Skeletal muscle satellite cell (primary cell): ENCODE measurements around the gene BICDL1.
"Not testable (repeated sequence)": the region's sequence is repeated elsewhere in the genome, so short reads cannot be mapped to it uniquely, and the experiment has no call there.

Experiments used
- H3K27me3 ChIP-seq: 2 replicates; pipeline ENCODE4 v1.7.0; 2013; ENCODE audit warnings: low read length; ENCODE audit not compliant: control insufficient read depth, insufficient read depth
- H3K36me3 ChIP-seq: 2 replicates; pipeline ENCODE4 v1.7.0; 2013; ENCODE audit warnings: mild to moderate bottlenecking, control low read depth, low read length; ENCODE audit not compliant: insufficient read depth
- H3K4me1 ChIP-seq: 2 replicates; pipeline ENCODE4 v1.7.0; 2013; ENCODE audit warnings: low read length; ENCODE audit not compliant: control insufficient read depth, insufficient read depth
- H3K4me2 ChIP-seq: 2 replicates; pipeline ENCODE4 v1.7.0; 2013; ENCODE audit warnings: mild to moderate bottlenecking, low read length
- H3K4me3 ChIP-seq: 2 replicates; pipeline ENCODE4 v1.7.0; 2013; ENCODE audit warnings: low read length
- H3K9ac ChIP-seq: 2 replicates; pipeline ENCODE4 v1.7.0; 2013; ENCODE audit warnings: mild to moderate bottlenecking, low read depth, low read length, moderate library complexity
- H3K9me3 ChIP-seq: replicated peaks from 2 replicates; pipeline ENCODE4 v1.7.0; 2013; ENCODE audit warnings: mild to moderate bottlenecking, control low read depth, low read length

Gene BICDL1

DNA sequence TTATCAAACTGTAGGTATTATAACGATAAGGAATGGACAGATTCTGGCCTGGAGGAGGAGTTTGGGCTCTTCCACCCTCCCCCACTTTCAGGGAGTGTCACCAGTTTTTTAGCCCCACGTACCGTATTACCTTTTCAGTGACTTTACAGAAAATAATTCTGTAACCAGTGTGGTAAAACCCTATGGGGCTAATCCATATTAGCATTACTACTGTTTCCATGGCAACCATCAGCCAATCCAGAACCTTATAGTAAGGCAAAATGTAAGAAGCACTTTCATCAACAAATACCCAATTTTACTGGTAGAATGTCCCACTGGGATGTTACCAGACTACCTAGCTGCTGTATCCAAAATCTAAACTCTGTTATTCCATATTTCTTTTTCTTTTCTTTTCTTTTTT lies 50.7 kb downstream of the BICDL1 start:
- H3K9me3 ChIP-seq = no peaks in the 10 kb centered on the region
- peaks cover 59% of the 10 kb centered on the region for H3K27me3 ChIP-seq
- H3K4me3 ChIP-seq = no peak overlapping the region
- no peaks in the 10 kb centered on the region for H3K36me3 ChIP-seq
- H3K9ac ChIP-seq = no peak overlapping the region
- no peaks in the 10 kb centered on the region for H3K4me1 ChIP-seq
- no peak overlapping the region for H3K4me2 ChIP-seq

DNA sequence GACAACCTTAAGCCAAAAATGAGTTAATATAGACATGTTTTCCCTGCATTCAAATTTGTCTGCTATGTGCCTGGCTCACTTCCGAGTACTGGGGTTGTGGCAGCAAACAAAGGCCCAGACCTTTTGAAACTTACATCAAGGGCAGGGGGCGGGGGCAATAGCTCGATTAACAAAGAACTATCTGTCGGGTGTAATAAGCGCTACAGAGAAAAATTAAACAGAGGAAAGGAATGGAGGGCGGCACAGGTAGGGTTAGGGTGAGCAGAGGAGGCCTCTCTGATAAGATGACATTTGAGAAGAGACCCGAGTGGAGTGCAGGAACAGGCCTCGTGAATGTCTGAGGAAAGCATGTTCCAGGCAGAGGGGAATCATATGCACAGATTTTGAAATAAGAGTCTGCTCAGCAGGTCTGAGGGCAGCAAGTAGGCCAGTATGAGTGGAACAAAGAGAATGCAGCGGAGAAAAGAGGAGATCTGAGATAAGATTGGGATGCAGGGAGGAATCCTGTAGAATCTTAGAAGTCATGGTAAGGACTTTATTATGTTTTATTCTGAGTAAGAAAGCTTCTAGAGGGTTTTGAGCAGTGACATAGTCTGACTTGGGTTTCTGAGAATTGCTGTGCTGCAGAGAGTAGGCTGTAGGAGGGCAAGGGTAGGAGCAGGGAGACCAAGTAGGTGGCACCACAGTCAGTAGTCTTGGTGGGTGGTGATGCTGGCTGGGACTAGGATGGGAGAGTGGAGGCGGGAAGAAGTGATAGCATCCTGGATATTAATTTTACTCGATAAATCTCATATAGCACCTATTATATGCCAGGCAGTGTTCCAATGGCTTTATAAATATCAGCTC lies 52.6 kb downstream of the BICDL1 start:
- H3K4me3 ChIP-seq = no peak overlapping the region
- no peak overlapping the region for H3K9ac ChIP-seq
- no peaks in the 10 kb centered on the region for H3K9me3 ChIP-seq
- no peaks in the 10 kb centered on the region for H3K36me3 ChIP-seq
- peaks cover 50% of the 10 kb centered on the region for H3K27me3 ChIP-seq
- no peak overlapping the region for H3K4me2 ChIP-seq
- no peaks in the 10 kb centered on the region for H3K4me1 ChIP-seq

DNA sequence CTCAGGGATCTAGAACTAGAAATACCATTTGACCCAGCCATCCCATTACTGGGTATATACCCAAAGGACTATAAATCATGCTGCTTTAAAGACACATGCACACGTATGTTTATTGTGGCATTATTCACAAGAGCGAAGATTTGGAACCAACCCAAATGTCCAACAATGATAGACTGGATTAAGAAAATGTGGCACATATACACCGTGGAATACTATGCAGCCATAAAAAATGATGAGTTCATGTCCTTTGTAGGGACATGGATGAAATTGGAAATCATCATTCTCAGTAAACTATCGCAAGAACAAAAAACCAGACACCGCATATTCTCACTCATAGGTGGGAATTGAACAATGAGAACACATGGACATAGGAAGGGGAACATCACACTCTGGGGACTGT lies 56.3 kb downstream of the BICDL1 start:
- H3K4me3 ChIP-seq, H3K4me2 ChIP-seq, H3K4me1 ChIP-seq, H3K9ac ChIP-seq, H3K36me3 ChIP-seq, H3K9me3 ChIP-seq: not testable (repeated sequence)
- H3K27me3 ChIP-seq = peaks cover 53% of the 10 kb centered on the region

DNA sequence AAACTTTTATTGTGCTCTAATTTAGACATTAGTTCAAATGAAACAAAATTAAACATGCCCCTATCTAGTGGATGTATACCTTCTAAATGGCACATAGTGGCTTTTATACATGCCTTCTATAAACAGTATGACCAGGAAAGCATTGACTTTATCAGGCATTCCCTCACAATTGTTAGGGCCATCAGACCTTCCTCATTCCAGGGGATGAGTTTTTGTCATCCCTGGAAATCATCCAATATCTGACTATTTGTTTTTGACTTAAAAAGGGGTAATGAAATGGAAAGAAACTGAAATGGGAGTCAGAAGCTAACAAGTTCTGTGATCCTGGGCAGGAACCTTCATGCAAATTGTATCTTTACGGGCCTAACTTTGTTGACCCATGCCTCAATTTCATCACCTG lies 58.0 kb downstream of the BICDL1 start:
- H3K4me3 ChIP-seq = no peak overlapping the region
- no peaks in the 10 kb centered on the region for H3K9me3 ChIP-seq
- H3K4me2 ChIP-seq = no peak overlapping the region
- no peaks in the 10 kb centered on the region for H3K36me3 ChIP-seq
- no peaks in the 10 kb centered on the region for H3K4me1 ChIP-seq
- H3K9ac ChIP-seq = no peak overlapping the region
- H3K27me3 ChIP-seq = peaks cover 44% of the 10 kb centered on the region

DNA sequence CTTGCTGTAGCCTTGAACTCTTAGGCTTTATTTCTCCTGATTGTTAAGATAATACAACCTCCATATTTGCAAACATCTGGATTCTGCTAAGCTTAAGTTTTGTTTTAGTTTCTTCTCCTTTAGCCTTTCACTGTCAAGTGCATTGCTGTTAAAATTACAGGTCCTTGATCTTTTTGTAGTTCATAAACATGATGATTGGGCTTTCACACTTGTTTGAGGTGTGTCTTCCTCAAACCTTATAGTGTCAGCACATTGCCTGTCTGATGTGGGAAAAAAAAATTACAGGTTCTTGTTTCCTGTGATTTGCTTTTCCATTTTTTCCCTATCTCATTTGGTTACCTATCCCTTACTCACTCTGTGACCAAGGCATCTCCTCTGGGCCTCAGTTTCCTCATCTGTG lies 59.2 kb downstream of the BICDL1 start:
- no peaks in the 10 kb centered on the region for H3K9me3 ChIP-seq
- H3K4me1 ChIP-seq = no peaks in the 10 kb centered on the region
- no peak overlapping the region for H3K4me2 ChIP-seq
- H3K9ac ChIP-seq = no peak overlapping the region
- H3K27me3 ChIP-seq = peaks cover 35% of the 10 kb centered on the region
- H3K4me3 ChIP-seq = no peak overlapping the region
- H3K36me3 ChIP-seq = no peaks in the 10 kb centered on the region

DNA sequence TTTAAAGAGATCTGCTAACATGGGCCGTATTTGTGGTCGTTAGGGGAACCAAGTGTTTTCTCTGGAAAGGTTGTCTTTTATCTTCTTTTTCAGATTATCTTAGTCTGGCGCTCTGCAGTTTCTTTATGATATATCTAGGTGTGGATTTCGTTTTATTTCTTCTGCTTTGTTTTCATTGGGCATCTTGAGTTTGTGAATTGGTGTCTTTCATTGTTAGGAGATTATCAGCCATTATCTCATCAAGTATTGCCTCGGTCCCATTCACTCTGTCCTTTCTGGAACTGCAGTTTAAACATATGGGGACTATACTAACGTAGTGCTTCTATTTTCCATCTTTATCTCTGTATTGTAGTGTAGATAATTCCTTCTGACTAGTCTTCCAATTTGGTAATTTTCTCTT lies 60.4 kb downstream of the BICDL1 start:
- H3K9me3 ChIP-seq = no peaks in the 10 kb centered on the region
- H3K4me2 ChIP-seq = no peak overlapping the region
- H3K4me3 ChIP-seq = no peak overlapping the region
- H3K27me3 ChIP-seq = peaks cover 26% of the 10 kb centered on the region
- H3K4me1 ChIP-seq = no peaks in the 10 kb centered on the region
- no peak overlapping the region for H3K9ac ChIP-seq
- no peaks in the 10 kb centered on the region for H3K36me3 ChIP-seq

DNA sequence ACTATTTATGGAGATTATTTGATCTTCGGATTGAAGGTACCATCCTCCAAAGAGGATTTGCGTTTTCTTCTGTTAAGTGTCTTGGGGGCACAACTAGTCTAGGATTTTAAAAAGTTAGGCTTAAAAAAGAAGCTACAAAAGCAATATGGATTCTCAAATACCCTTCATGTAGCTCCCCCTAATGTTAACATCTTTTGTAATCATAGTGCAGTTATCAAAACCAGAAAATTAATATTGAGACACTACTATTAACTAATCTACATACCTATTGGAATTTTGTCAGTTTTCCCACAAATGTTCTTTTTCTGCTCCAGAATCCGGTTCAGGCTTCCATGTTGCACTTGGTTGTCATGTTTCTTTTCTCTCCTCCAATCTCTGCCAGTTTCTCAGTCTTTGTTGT lies 62.5 kb downstream of the BICDL1 start:
- Histone ChIP-seq H3K4me3 (no peak overlapping the region), H3K27me3 (peaks cover 26% of the 10 kb centered on the region), H3K9ac (no peak overlapping the region), H3K4me2 (no peak overlapping the region), H3K4me1 (no peaks in the 10 kb centered on the region), H3K36me3 (no peaks in the 10 kb centered on the region), H3K9me3 (no peaks in the 10 kb centered on the region)

DNA sequence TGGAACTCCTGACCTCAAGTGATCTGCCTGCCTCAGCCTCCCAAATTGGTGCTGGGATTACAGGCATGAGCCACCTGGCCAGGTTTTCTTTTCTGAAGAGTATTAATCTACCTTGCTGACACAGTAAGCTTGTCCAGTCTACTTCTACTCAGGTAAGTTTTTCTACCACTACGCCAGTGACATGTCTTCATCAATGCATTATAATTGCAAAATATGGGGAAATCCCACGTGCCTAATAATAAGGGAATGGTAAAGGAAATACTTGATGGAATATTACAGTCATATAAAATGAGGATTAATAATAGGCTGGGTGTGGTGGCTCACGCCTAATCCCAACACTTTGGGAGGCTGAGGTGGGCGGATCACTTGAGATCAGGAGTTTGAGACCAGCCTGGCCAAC lies 65.3 kb downstream of the BICDL1 start:
- Histone ChIP-seq H3K9ac (no peak overlapping the region), H3K9me3 (no peaks in the 10 kb centered on the region), H3K27me3 (peaks cover 11% of the 10 kb centered on the region), H3K4me3 (no peak overlapping the region), H3K4me1 (no peaks in the 10 kb centered on the region), H3K36me3 (no peaks in the 10 kb centered on the region), H3K4me2 (no peak overlapping the region)

DNA sequence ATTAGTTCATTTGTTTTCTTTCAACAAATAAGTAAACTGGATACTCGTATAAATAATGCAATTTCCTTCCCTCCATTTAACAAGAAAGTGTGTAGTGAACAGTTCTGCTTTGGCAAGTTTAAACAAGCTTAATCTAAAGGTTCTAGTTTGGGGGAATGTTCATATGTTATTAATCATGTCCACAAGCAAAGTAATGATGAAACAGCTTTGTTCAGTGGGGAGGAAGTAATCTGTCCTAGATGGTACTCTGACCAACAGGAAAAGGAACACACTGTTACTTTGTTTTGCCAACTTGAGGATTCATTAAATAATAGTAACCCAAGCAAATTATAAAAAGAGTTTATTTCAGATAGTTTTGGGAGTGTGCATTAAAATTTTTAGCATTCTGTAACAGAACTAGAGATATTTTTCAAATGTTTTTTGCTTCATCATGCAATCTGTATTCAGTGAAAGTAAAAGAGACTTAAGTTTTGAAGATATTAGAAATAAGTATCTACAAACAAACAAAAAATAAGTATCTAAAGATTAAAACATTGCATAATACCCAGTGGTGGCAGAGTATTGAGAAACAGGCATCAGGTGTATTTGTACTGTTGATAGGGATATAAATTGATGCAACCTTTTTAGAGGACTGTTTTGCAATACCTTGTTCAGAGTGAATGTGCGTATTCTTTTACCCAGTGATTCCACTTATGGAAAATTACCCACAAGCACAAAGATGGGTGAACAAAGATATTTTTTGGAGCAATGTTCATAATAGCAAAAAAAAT lies 66.4 kb downstream of the BICDL1 start:
- H3K4me3 ChIP-seq = no peak overlapping the region
- peaks cover 10% of the 10 kb centered on the region for H3K27me3 ChIP-seq
- H3K36me3 ChIP-seq = no peaks in the 10 kb centered on the region
- H3K9ac ChIP-seq = no peak overlapping the region
- no peaks in the 10 kb centered on the region for H3K4me1 ChIP-seq
- H3K9me3 ChIP-seq = no peaks in the 10 kb centered on the region
- no peak overlapping the region for H3K4me2 ChIP-seq

DNA sequence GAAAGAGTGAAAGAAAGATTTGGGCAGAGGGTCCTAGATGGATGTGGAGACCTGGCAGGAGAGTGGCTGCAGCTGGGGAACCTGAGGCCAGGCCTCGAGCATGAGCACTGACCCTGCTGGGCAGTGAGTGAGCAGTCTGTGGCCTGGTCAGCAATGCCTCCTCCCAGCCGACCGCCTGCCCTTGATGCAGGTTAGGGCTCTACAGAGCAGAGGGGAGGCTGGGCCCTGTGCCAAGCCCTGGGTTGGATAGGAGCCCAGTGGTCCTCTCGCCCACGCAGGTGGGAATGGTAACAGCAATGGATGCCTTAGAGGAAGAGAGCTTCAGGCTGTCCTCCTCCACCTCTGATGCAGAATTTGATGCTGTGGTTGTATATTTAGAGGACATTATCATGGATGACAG lies 67.7 kb downstream of the BICDL1 start:
- Histone ChIP-seq H3K9me3 (no peaks in the 10 kb centered on the region), H3K36me3 (no peaks in the 10 kb centered on the region), H3K4me3 (no peak overlapping the region), H3K9ac (no peak overlapping the region), H3K4me2 (no peak overlapping the region), H3K27me3 (peaks cover 22% of the 10 kb centered on the region), H3K4me1 (no peaks in the 10 kb centered on the region)

DNA sequence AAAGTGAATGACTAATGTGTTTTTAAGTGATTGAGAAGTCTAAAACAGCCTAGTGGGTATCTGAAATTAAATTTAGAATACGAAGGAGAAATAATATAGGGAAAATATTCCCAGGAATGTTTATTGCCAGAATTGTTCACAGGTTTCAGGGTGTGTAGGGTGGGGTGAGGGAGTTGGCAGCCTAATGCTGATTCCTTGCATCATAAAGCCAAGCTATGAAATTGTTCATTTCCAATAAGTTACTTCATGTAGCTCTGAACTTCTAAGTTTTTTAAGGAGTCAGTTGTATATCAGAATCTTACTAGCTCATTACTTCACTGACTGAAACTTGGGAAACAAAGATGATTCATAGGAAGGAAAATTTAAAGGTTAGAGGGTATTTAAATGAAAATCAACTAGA lies 71.2 kb downstream of the BICDL1 start:
- H3K27me3 ChIP-seq = peaks cover 54% of the 10 kb centered on the region
- H3K9ac ChIP-seq = no peak overlapping the region
- H3K4me2 ChIP-seq = no peak overlapping the region
- H3K4me1 ChIP-seq = no peaks in the 10 kb centered on the region
- no peaks in the 10 kb centered on the region for H3K36me3 ChIP-seq
- no peak overlapping the region for H3K4me3 ChIP-seq
- no peaks in the 10 kb centered on the region for H3K9me3 ChIP-seq

DNA sequence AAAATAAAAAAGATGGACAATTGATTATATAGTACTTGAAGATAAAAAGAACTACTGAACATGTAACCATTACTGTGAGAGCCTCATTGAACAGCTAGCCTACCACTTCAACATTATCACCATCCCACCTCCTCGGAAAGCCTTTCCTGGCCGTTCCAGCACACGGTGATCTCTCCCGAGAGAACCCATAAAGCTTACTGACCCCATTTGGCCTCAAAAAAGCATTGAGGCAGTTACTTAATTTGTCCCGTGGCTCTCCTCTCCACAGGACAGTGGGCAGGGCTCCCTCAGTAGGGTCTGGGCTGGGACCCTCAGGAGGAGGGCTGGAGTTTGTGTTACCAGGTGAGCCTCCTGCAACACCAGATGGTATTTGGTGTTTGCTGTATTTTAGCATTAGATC lies 71.7 kb downstream of the BICDL1 start:
- Histone ChIP-seq H3K4me1 (no peaks in the 10 kb centered on the region), H3K9me3 (no peaks in the 10 kb centered on the region), H3K27me3 (peaks cover 59% of the 10 kb centered on the region), H3K4me3 (no peak overlapping the region), H3K9ac (no peak overlapping the region), H3K36me3 (no peaks in the 10 kb centered on the region), H3K4me2 (no peak overlapping the region)
